WERI-Rb-1 (cell line): Measurements from ENCODE around the gene CD83.

Experiments used
- DNase-seq: peaks from one replicate; pipeline ENCODE4 v3.0.0-alpha.2; 2020
- H3K27ac ChIP-seq: fragments of 250-450 bp; sonication (Bioruptor Pico); 2 replicates; pipeline ENCODE4 v1.5.1; 2020; ENCODE audit warnings: mild to moderate bottlenecking, moderate library complexity
- H3K27me3 ChIP-seq: fragments of 250-450 bp; sonication (Bioruptor Pico); 2 replicates; pipeline ENCODE4 v1.5.1; 2021; ENCODE audit warnings: mild to moderate bottlenecking, low read depth, moderate library complexity; ENCODE audit not compliant: insufficient read depth, severe bottlenecking
- H3K36me3 ChIP-seq: fragments of 250-450 bp; sonication (Bioruptor Pico); 2 replicates; pipeline ENCODE4 v1.5.1; 2020; ENCODE audit warnings: mild to moderate bottlenecking, moderate library complexity
- H3K4me3 ChIP-seq: 2 replicates; pipeline ENCODE4 v1.5.1; 2011; ENCODE audit warnings: low read depth, mild to moderate bottlenecking, control low read depth, low read length
- H3K9me3 ChIP-seq: fragments of 250-450 bp; sonication (Bioruptor Pico); 2 replicates; pipeline ENCODE4 v1.5.1; 2021; ENCODE audit warnings: mild to moderate bottlenecking, moderate library complexity; ENCODE audit not compliant: severe bottlenecking
- TF ChIP-seq, protein P1 (sequence below): IDR thresholded peaks from 2 replicates; pipeline ENCODE4 v1.5.1; 2011; ENCODE audit warnings: low read depth, mild to moderate bottlenecking, control low read depth, inconsistent platforms, low read length

The CD83 gene

GRCh38 chr6:14129575-14129974, 12.0 kb downstream of the CD83 start:
- H3K27ac ChIP-seq: no peak overlapping the region
- H3K9me3 ChIP-seq: no peaks in the 10 kb centered on the region
- peak; percentile 82 for DNase-seq
- TF ChIP-seq, protein P1, sequence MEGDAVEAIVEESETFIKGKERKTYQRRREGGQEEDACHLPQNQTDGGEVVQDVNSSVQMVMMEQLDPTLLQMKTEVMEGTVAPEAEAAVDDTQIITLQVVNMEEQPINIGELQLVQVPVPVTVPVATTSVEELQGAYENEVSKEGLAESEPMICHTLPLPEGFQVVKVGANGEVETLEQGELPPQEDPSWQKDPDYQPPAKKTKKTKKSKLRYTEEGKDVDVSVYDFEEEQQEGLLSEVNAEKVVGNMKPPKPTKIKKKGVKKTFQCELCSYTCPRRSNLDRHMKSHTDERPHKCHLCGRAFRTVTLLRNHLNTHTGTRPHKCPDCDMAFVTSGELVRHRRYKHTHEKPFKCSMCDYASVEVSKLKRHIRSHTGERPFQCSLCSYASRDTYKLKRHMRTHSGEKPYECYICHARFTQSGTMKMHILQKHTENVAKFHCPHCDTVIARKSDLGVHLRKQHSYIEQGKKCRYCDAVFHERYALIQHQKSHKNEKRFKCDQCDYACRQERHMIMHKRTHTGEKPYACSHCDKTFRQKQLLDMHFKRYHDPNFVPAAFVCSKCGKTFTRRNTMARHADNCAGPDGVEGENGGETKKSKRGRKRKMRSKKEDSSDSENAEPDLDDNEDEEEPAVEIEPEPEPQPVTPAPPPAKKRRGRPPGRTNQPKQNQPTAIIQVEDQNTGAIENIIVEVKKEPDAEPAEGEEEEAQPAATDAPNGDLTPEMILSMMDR: peak; percentile 95
- H3K27me3 ChIP-seq: no peaks in the 10 kb centered on the region
- peaks cover 5% of the 10 kb centered on the region for H3K36me3 ChIP-seq
- no peak overlapping the region for H3K4me3 ChIP-seq

DNA sequence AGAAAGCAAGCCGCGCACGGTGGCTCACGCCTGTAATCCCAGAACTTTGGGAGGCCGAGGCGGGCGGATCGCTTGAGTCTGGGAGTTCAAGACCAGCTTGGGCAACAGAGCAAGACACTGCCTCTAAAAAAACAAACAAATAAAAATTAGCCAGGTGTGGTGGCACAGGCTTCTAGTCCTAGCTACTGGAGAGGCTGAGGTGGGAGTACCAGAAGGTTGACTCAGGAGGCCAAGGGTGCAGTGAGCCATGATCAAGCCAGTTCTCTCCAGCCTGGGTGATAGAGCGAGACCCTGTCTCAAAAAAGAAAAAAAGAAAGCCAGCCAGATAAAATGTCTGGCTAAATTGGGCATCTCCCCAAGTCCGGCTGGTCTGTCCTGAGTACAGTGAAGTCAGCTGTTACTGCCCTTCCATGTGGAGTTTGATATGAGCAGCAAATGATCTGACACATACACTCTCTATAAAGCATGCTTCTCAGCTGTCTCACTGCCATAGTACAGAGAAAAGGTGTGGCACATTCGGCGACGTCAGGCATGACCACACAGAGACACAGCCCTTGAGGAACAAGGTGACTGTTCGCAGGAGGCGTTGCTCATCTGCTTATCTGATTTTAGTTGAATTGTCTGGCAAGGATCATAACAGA, 13.0 kb downstream of the CD83 start:
- peaks cover 7% of the 10 kb centered on the region for H3K36me3 ChIP-seq
- H3K9me3 ChIP-seq: no peaks in the 10 kb centered on the region
- H3K27me3 ChIP-seq: no peaks in the 10 kb centered on the region
- H3K4me3 ChIP-seq: no peak overlapping the region
- H3K27ac ChIP-seq: no peak overlapping the region
- DNase-seq: peak; percentile 4
- TF ChIP-seq, protein P1: no peak

- DNase-seq: peak; percentile 5
- TF ChIP-seq, protein P1: no peak
- H3K27me3 ChIP-seq: no peaks in the 10 kb centered on the region
- no peaks in the 10 kb centered on the region for H3K9me3 ChIP-seq
- H3K4me3 ChIP-seq: no peak overlapping the region
- no peak overlapping the region for H3K27ac ChIP-seq
- H3K36me3 ChIP-seq: peaks cover 7% of the 10 kb centered on the region
Observed at GRCh38 chr6:14131579-14131978, 14.0 kb downstream of the CD83 start.

DNA sequence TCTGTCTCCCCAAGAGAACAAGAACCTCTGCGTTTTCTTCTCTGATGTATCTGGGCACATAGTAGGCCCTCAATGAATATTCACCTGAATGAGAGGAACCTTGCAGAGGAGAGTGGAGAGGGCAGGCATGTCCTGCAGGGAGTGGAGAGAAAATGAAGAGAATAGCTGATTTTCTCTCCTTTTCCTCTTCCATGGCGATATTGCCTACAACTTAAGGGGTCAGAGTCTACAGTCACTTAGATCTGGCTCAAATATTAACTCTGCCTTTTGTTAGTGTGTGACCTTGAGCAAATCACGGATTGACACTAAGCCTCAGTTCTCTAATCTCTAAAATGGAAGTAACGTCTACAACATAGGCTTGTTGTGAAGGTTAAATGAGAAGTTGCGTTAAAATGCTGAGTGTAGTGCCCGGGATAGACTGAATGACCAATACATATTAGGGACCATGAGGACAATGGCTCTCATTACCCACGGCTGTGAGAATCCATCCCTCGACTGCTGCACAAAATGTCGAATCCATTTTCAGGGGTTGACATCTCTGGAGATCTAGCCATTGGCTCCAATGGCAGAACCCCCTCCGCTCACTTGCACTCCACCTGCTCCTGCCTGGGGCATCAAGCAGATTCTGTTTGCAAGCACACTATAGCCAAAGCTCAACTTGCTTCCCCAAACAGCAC, 14.8 kb downstream of the CD83 start:
- no peak overlapping the region for H3K27ac ChIP-seq
- H3K36me3 ChIP-seq: peaks cover 7% of the 10 kb centered on the region
- TF ChIP-seq, protein P1: no peak

DNA sequence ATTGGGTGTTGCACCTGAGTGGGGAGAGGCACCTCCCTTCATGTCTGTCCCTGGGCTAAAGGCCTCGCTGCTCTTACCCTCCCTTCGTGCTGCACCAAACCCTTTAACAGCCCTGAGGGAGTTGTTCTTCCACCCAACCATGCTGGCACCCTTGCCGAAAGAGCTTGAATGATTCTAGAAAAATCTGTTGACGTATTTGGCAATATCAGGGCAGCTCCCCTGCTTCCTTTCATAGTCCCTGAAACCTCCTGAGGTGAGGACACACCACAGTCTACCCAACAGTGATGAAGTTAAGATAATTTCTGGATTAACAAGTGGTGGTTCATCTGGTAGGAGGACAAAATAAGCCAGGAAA, 15.3 kb downstream of the CD83 start:
- Histone ChIP-seq H3K27me3 (no peaks in the 10 kb centered on the region), H3K27ac (no peak overlapping the region), H3K36me3 (peaks cover 7% of the 10 kb centered on the region), H3K9me3 (no peaks in the 10 kb centered on the region), H3K4me3 (no peak overlapping the region)
- DNase-seq: no peak
- TF ChIP-seq, protein P1: no peak

More for the DNA sequence above, 14.8 kb downstream of the CD83 start:
- no peaks in the 10 kb centered on the region for H3K9me3 ChIP-seq
- no peak overlapping the region for H3K4me3 ChIP-seq
- no peaks in the 10 kb centered on the region for H3K27me3 ChIP-seq
- DNase-seq: no peak
